ENCODE data around the gene FAM47C. TPM values are rescaled to one million over a fixed set of nuclear protein-coding genes. Genes with fewer than 3 reads are reported as not detected.
"Not testable (repeated sequence)": the region's sequence is repeated elsewhere in the genome, so short reads cannot be mapped to it uniquely, and the experiment has no call there.

FAM47C gene
- total and polyA plus RNA-seq, 4 experiments from 2014 or later, result not detected

GRCh38 chrX:37042956-37043885 is 35.1 kb downstream of the FAM47C start:
- H3K4me3 ChIP-seq (ENCODE audit: low read length in 2 of 2); H3K36me3 Mint-ChIP-seq; intact Hi-C loops (cut with micrococcal nuclease); H3K4me3 Mint-ChIP-seq; POLR2A ChIA-PET (ENCODE audit: partially characterized antibody); DNase-seq; H3K27ac Mint-ChIP-seq; H3K4me1 Mint-ChIP-seq; H3K27me3 Mint-ChIP-seq; H3K27me3 ChIP-seq (ENCODE audit: insufficient read depth, low read length); H3K36me3 ChIP-seq (ENCODE audit: insufficient read depth, low read length); H3K27ac ChIP-seq (ENCODE audit: low read depth, low read length); H3K4me1 ChIP-seq (ENCODE audit: insufficient read depth, low read length); H3K9me3 Mint-ChIP-seq; H3K9me3 ChIP-seq (ENCODE audit: control insufficient read depth in 1 of 2, low read length in 2 of 2); CTCF ChIA-PET (ENCODE audit: partially characterized antibody): not testable (repeated sequence)

DNA sequence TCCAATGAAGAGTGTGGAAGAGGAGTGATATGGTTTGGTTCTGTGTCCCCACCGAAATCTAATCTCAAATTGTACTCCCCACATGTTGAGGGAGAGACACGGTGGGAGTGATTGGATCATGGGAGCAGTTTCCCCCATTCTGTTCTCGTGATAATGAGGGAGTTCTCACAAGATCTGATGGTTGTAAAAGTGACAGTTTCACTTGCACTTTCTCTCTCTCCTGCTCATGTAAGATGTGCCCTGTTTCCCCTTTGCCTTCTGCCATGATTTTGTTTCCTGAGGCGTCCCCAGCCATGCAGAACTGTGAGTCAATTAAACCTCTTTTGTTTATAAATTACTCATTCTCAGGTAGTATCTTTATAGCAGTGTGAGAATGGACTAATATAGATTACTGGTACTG is 39.6 kb downstream of the FAM47C start:
- Histone ChIP-seq H3K27ac (ENCODE audit: low read depth, low read length) (no peak overlapping the region), H3K4me1 (ENCODE audit: insufficient read depth, low read length) (no peaks in the 10 kb centered on the region), H3K4me3 (ENCODE audit: low read length in 2 of 2) (no peak overlapping the region), H3K27me3 (ENCODE audit: insufficient read depth, low read length) (no peaks in the 10 kb centered on the region), H3K9me3 (ENCODE audit: control insufficient read depth in 1 of 2, low read length in 2 of 2) (no peaks in the 10 kb centered on the region), H3K36me3 (ENCODE audit: insufficient read depth, low read length) (no peaks in the 10 kb centered on the region)
- CTCF ChIA-PET (ENCODE audit: partially characterized antibody), result no interaction called here
- no peak overlapping the region for H3K27ac Mint-ChIP-seq
- H3K36me3 Mint-ChIP-seq, result no peaks in the 10 kb centered on the region
- POLR2A ChIA-PET (ENCODE audit: partially characterized antibody), result no interaction called here
- no peaks in the 10 kb centered on the region for H3K27me3 Mint-ChIP-seq
- intact Hi-C loops (cut with micrococcal nuclease), result no loop called here
- no peaks in the 10 kb centered on the region for H3K4me1 Mint-ChIP-seq
- H3K4me3 Mint-ChIP-seq, result no peak overlapping the region
- no peak for DNase-seq
- H3K9me3 Mint-ChIP-seq, result peaks cover 0 to 2% (median 0%) of the 10 kb centered on the region in 8 donors

DNA sequence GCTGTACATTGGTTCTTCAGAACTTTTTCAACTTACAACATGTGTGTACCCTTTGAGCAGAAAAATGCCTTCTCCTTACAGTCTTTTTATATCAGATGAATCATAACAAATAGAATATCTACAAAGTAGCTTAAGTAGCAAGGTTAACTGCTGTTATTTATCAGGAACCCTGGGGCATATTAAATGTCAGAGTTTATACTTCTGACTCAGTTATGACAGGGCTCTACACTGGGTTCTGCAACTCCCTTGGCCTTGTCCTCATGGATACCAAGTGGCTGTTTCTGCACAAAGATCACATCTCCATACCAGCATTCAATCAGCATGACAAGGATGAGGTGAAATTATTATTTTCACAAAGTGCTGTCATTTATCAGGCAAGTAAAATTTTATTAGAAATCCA is 49.4 kb downstream of the FAM47C start:
- H3K4me1 Mint-ChIP-seq; H3K36me3 ChIP-seq (ENCODE audit: insufficient read depth, low read length); H3K27me3 Mint-ChIP-seq; H3K9me3 Mint-ChIP-seq; H3K4me3 ChIP-seq (ENCODE audit: low read length in 2 of 2); H3K9me3 ChIP-seq (ENCODE audit: control insufficient read depth in 1 of 2, low read length in 2 of 2); CTCF ChIA-PET (ENCODE audit: partially characterized antibody); DNase-seq; POLR2A ChIA-PET (ENCODE audit: partially characterized antibody); H3K36me3 Mint-ChIP-seq; H3K4me1 ChIP-seq (ENCODE audit: insufficient read depth, low read length); H3K27ac ChIP-seq (ENCODE audit: low read depth, low read length); H3K27ac Mint-ChIP-seq; H3K27me3 ChIP-seq (ENCODE audit: insufficient read depth, low read length); intact Hi-C loops (cut with micrococcal nuclease); H3K4me3 Mint-ChIP-seq: not testable (repeated sequence)

- Histone ChIP-seq H3K9me3 (ENCODE audit: control insufficient read depth in 1 of 2, low read length in 2 of 2) (no peaks in the 10 kb centered on the region), H3K4me3 (ENCODE audit: low read length in 2 of 2) (no peak overlapping the region), H3K27me3 (ENCODE audit: insufficient read depth, low read length) (no peaks in the 10 kb centered on the region), H3K27ac (ENCODE audit: low read depth, low read length) (no peak overlapping the region), H3K4me1 (ENCODE audit: insufficient read depth, low read length) (no peaks in the 10 kb centered on the region), H3K36me3 (ENCODE audit: insufficient read depth, low read length) (no peaks in the 10 kb centered on the region)
- CTCF ChIA-PET (ENCODE audit: partially characterized antibody), result no interaction called here
- Mint-ChIP-seq H3K4me3 (no peak overlapping the region), H3K27me3 (no peaks in the 10 kb centered on the region), H3K27ac (no peak overlapping the region), H3K9me3 (peaks cover 0 to 2% (median 0%) of the 10 kb centered on the region in 8 donors), H3K4me1 (no peaks in the 10 kb centered on the region), H3K36me3 (no peaks in the 10 kb centered on the region)
- intact Hi-C loops (cut with micrococcal nuclease), result no loop called here
- no peak for DNase-seq
- POLR2A ChIA-PET (ENCODE audit: partially characterized antibody), result no interaction called here
Measured at GRCh38 chrX:37060999-37061398, 52.8 kb downstream of the FAM47C start.

All from CD4-positive, alpha-beta memory T cell (primary cell).